IMR-90 (cell line): ENCODE measurements around the gene RNF144A. TPM values are rescaled to one million over a fixed set of nuclear protein-coding genes. Genes with fewer than 3 reads are reported as not detected.
A peak's percentile ranks its signal among the peaks of the same experiment; 100 is the strongest.

Experiments used
- ATAC-seq: fragments of 200-7000 bp; cut with Tn5 transposase; 2 replicates; pipeline ENCODE4 v1.9.1; 2020; ENCODE audit warnings: low read depth, mild to moderate bottlenecking, moderate library complexity
- BruUV-seq: library from RNA; stranded (reverse); fragments of 400-500 nt; replicated peaks from 2 replicates; lab custom pipeline; 2021; lab: Mats Ljungman, UMichigan
- CTCF ChIA-PET: fragments of 300-600 bp; formaldehyde crosslinking; extraction: SDS; loops from one replicate; lab custom pipeline; 2021; ENCODE audit warnings: antibody characterized with exemption; lab: Yijun Ruan, JAX
- POLR2A ChIA-PET: fragments of 300-600 bp; sonication (Branson Sonifier 250); formaldehyde crosslinking; loops from one replicate; lab custom pipeline; 2022; ENCODE audit warnings: antibody characterized with exemption; ENCODE audit not compliant: unreplicated experiment; lab: Charles Lee
- DNase-seq: peaks from one replicate; pipeline ENCODE4 v3.0.0; 2013
- H2AFZ ChIP-seq: replicated peaks from 2 replicates; pipeline ENCODE3; 2013; ENCODE audit warnings: low read length, mild to moderate bottlenecking; ENCODE audit not compliant: poor library complexity
- H2AK5ac ChIP-seq: 2 replicates; pipeline ENCODE4 v1.6.1; 2013; ENCODE audit warnings: low read depth, low read length, inconsistent platforms
- H2AK9ac ChIP-seq: replicated peaks from 2 replicates; pipeline ENCODE3; 2013; ENCODE audit warnings: mild to moderate bottlenecking, low read depth, low read length, moderate library complexity; ENCODE audit not compliant: poor library complexity
- H2BK120ac ChIP-seq: 2 replicates; pipeline ENCODE4 v1.6.1; 2013; ENCODE audit warnings: low read depth, low read length, inconsistent platforms
- H2BK15ac ChIP-seq: 3 replicates; pipeline ENCODE4 v1.6.1; 2013; ENCODE audit warnings: low read depth, low read length, inconsistent platforms
- H2BK20ac ChIP-seq: 2 replicates; pipeline ENCODE4 v1.6.1; 2013; ENCODE audit warnings: low read depth, mild to moderate bottlenecking, inconsistent platforms, low read length, moderate library complexity
- H2BK5ac ChIP-seq: 2 replicates; pipeline ENCODE4 v1.6.1; 2013; ENCODE audit warnings: mild to moderate bottlenecking, low read depth, low read length, inconsistent platforms; ENCODE audit not compliant: poor library complexity, severe bottlenecking
- H3K14ac ChIP-seq: replicated peaks from 2 replicates; pipeline ENCODE4 v1.6.1; 2013; ENCODE audit warnings: low read depth, low read length, inconsistent platforms
- H3K18ac ChIP-seq: 2 replicates; pipeline ENCODE4 v1.6.1; 2013; ENCODE audit warnings: low read depth, low read length, control low read depth
- H3K23ac ChIP-seq: 2 replicates; pipeline ENCODE4 v1.6.1; 2013; ENCODE audit warnings: low read depth, low read length, inconsistent platforms
- H3K27ac ChIP-seq: 2 replicates; pipeline ENCODE4 v1.5.1; 2013; ENCODE audit warnings: mild to moderate bottlenecking, control low read depth, low read length; ENCODE audit not compliant: insufficient read depth
- H3K27me3 ChIP-seq: 2 replicates; pipeline ENCODE4 v1.6.1; 2013; ENCODE audit warnings: low read length; ENCODE audit not compliant: control insufficient read depth, insufficient read depth
- H3K36me3 ChIP-seq: 2 replicates; pipeline ENCODE4 v1.6.1; 2013; ENCODE audit warnings: low read length, mixed read lengths; ENCODE audit not compliant: control insufficient read depth, insufficient read depth
- H3K4ac ChIP-seq: 2 replicates; pipeline ENCODE4 v1.6.1; 2013; ENCODE audit warnings: low read depth, low read length, inconsistent platforms
- H3K4me1 ChIP-seq: 2 replicates; pipeline ENCODE4 v1.6.1; 2013; ENCODE audit warnings: low read length, mixed read lengths; ENCODE audit not compliant: control insufficient read depth, insufficient read depth
- H3K4me2 ChIP-seq: 2 replicates; pipeline ENCODE4 v1.6.1; 2013; ENCODE audit warnings: low read depth, mild to moderate bottlenecking, control low read depth, low read length, moderate library complexity
- H3K4me3 ChIP-seq: 2 replicates; pipeline ENCODE4 v1.5.1; 2013; ENCODE audit warnings: low read depth, mild to moderate bottlenecking, control low read depth, low read length, moderate library complexity; ENCODE audit not compliant: insufficient read depth
- H3K56ac ChIP-seq: 2 replicates; pipeline ENCODE4 v1.6.1; 2013; ENCODE audit warnings: low read length, inconsistent platforms; ENCODE audit not compliant: insufficient read depth; ENCODE audit errors: extremely low read depth
- H3K79me1 ChIP-seq, 2 experiments: 2 replicates each; pipeline ENCODE4 v1.6.1; 2013; ENCODE audit warnings: low read length in 2 of 2, inconsistent platforms in 1 of 2, low read depth in 1 of 2
- H3K9ac ChIP-seq: 2 replicates; pipeline ENCODE4 v1.6.1; 2013; ENCODE audit warnings: low read depth, low read length, control low read depth
- H3K9me1 ChIP-seq: 2 replicates; pipeline ENCODE4 v1.6.1; 2013; ENCODE audit warnings: low read length, inconsistent platforms; ENCODE audit not compliant: insufficient read depth
- H3K9me3 ChIP-seq: 2 replicates; pipeline ENCODE4 v1.6.1; 2013; ENCODE audit warnings: low read length; ENCODE audit not compliant: control insufficient read depth, insufficient read depth
- H4K20me1 ChIP-seq: 2 replicates; pipeline ENCODE4 v1.6.1; 2013; ENCODE audit warnings: low read length, inconsistent platforms; ENCODE audit not compliant: insufficient read depth
- H4K5ac ChIP-seq: 2 replicates; pipeline ENCODE4 v1.6.1; 2013; ENCODE audit warnings: mild to moderate bottlenecking, low read depth, low read length, control low read depth
- H4K8ac ChIP-seq, 2 experiments: 2 replicates each; pipeline ENCODE4 v1.6.1; 2013; ENCODE audit warnings: low read depth in 2 of 2, low read length in 2 of 2, control low read depth in 1 of 2, inconsistent platforms in 1 of 2
- H4K91ac ChIP-seq: 2 replicates; pipeline ENCODE4 v1.6.1; 2013; ENCODE audit warnings: low read depth, low read length, inconsistent platforms; ENCODE audit not compliant: insufficient read depth
- BHLHE40 ChIP-seq: fragments of 150-350 bp; IDR thresholded peaks from 2 replicates; pipeline ENCODE4 v1.6.1; 2016; ENCODE audit warnings: mild to moderate bottlenecking, low read depth, low read length
- CHD1 ChIP-seq: IDR thresholded peaks from 2 replicates; pipeline ENCODE4 v1.6.1; 2012; ENCODE audit warnings: low read depth, low read length, improper control_type of control experiment
- MXI1 ChIP-seq: IDR thresholded peaks from 2 replicates; pipeline ENCODE4 v1.6.1; 2012; ENCODE audit warnings: low read depth, mild to moderate bottlenecking, low read length, moderate library complexity, borderline replicate concordance
- NFE2L2 ChIP-seq: fragments of 150-350 bp; IDR thresholded peaks from 2 replicates; pipeline ENCODE4 v1.6.1; 2016; ENCODE audit warnings: low read depth, mild to moderate bottlenecking, low read length
- POLR2A ChIP-seq: IDR thresholded peaks from 2 replicates; pipeline ENCODE4 v1.6.1; 2012; ENCODE audit warnings: mild to moderate bottlenecking, low read depth, low read length
- RAD21 ChIP-seq: IDR thresholded peaks from 2 replicates; pipeline ENCODE4 v1.6.1; 2012; ENCODE audit warnings: low read length, improper control_type of control experiment
- RFX5 ChIP-seq: IDR thresholded peaks from 2 replicates; pipeline ENCODE4 v1.8.0; 2012; ENCODE audit warnings: low read depth, mild to moderate bottlenecking, low read length, moderate library complexity
- WGBS, 2 experiments: methylation state at CpG; one replicate each; pipeline versions ENCODE4 v1.1.5 to v1.1.7; 2013; ENCODE audit warnings: missing lambda C conversion rate in 2 of 2; ENCODE audit not compliant: insufficient read length in 1 of 2; ENCODE audit errors: extremely low coverage in 2 of 2; 5-methylcytosine and 5-hydroxymethylcytosine counted together
- dilution Hi-C: fragments of 300-500 bp; cut with HindIII; formaldehyde crosslinking; loops from one replicate; pipeline ENCODE4 v1.14.3; 2018; ENCODE audit warnings: low sequenced_read_pairs; ENCODE audit not compliant: unreplicated experiment
- in situ Hi-C: fragments of 300-500 bp; cut with MboI; formaldehyde crosslinking; loops from 3 replicates; pipeline ENCODE4 v1.14.3; 2019; ENCODE audit warnings: low sequenced_read_pairs, inconsistent platforms, mixed read lengths
- intact Hi-C: fragments of 100-400 bp; cut with micrococcal nuclease; formaldehyde crosslinking; loops from 2 replicates; pipeline ENCODE4 v1.10.0; 2022
- polyA plus RNA-seq, 3 experiments: library from polyadenylated mRNA; depleted of rRNA; stranded (reverse); fragments of >200 nt; gene quantifications; 2 replicates each; pipeline ENCODE4 v1.2.3, GENCODE V29; 2012; ENCODE audit warnings: low replicate concordance in 1 of 3
- total RNA-seq: library from RNA; depleted of rRNA; stranded (reverse); fragments of >200 nt; gene quantifications from 2 replicates; pipeline ENCODE4 v1.2.3, GENCODE V29; 2012
- TF ChIP-seq, protein P1 (sequence below): fragments of 150-350 bp; IDR thresholded peaks from 2 replicates; pipeline ENCODE4 v1.6.1; 2016; ENCODE audit warnings: low read depth, mild to moderate bottlenecking, low read length, moderate library complexity, borderline replicate concordance
- TF ChIP-seq, protein P2 (sequence below): conservative IDR thresholded peaks from 2 replicates; pipeline ENCODE4 v1.5.1; 2012; ENCODE audit warnings: mild to moderate bottlenecking, low read depth, low read length, improper control_type of control experiment

The RNF144A gene
- total and polyA plus RNA-seq, 2 of the 4 experiments (the other 2 are of a cell fraction) = 0.18 to 0.26 TPM

DNA sequence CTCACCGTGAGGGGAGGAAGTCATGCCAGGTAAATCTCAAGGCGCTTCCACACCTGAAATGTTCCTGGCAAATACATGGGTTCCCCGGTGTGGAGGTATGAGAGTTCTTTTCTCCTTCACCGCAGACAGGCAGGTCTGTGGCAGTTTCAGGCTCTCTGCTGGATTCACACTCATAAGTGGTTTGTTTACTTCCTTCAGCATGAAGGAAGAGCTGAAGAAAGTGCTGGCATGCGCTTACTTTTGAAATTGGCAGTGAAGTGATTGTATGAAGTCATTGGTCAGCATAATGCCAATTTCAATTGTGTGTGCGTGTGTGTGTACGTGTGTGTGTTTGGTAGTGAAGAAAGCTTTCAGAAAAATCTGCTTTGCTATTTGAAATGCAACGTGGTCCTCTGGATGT is 43.4 kb downstream of the RNF144A start:
- TF ChIP-seq RFX5 = no peak
- no peak for TF ChIP-seq RAD21
- TF ChIP-seq BHLHE40 = no peak
- no peak for TF ChIP-seq NFE2L2
- TF ChIP-seq, protein P1, sequence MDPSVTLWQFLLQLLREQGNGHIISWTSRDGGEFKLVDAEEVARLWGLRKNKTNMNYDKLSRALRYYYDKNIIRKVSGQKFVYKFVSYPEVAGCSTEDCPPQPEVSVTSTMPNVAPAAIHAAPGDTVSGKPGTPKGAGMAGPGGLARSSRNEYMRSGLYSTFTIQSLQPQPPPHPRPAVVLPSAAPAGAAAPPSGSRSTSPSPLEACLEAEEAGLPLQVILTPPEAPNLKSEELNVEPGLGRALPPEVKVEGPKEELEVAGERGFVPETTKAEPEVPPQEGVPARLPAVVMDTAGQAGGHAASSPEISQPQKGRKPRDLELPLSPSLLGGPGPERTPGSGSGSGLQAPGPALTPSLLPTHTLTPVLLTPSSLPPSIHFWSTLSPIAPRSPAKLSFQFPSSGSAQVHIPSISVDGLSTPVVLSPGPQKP = no peak
- TF ChIP-seq POLR2A = no peak
- TF ChIP-seq MXI1 = no peak
- TF ChIP-seq, protein P2, sequence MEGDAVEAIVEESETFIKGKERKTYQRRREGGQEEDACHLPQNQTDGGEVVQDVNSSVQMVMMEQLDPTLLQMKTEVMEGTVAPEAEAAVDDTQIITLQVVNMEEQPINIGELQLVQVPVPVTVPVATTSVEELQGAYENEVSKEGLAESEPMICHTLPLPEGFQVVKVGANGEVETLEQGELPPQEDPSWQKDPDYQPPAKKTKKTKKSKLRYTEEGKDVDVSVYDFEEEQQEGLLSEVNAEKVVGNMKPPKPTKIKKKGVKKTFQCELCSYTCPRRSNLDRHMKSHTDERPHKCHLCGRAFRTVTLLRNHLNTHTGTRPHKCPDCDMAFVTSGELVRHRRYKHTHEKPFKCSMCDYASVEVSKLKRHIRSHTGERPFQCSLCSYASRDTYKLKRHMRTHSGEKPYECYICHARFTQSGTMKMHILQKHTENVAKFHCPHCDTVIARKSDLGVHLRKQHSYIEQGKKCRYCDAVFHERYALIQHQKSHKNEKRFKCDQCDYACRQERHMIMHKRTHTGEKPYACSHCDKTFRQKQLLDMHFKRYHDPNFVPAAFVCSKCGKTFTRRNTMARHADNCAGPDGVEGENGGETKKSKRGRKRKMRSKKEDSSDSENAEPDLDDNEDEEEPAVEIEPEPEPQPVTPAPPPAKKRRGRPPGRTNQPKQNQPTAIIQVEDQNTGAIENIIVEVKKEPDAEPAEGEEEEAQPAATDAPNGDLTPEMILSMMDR = no peak
- no peak for TF ChIP-seq CHD1
- Histone ChIP-seq H2AK5ac (no peak overlapping the region), H4K8ac (no peak overlapping the region), H3K14ac (no peak overlapping the region), H4K91ac (no peak overlapping the region), H3K56ac (no peak overlapping the region), H2AFZ (no peak overlapping the region), H2BK15ac (no peak overlapping the region), H3K9me3 (0 out of 2 replicates have a peak, but pooled peaks cover 3% of the 10 kb centered on the region), H3K4me2 (no peak overlapping the region), H3K4ac (no peak overlapping the region), H3K9ac (no peak overlapping the region), H3K4me1 (no peaks in the 10 kb centered on the region), H3K27ac (no peak overlapping the region), H3K27me3 (peaks cover 2% of the 10 kb centered on the region; the same call in 1 of the 2 replicates), H2AK9ac (no peak overlapping the region), H3K79me1 (no peaks in the 10 kb centered on the region), H2BK5ac (no peak overlapping the region), H3K9me1 (no peaks in the 10 kb centered on the region), H4K20me1 (no peaks in the 10 kb centered on the region), H3K36me3 (no peaks in the 10 kb centered on the region), H3K18ac (no peak overlapping the region), H3K23ac (no peak overlapping the region), H2BK20ac (no peak overlapping the region), H4K5ac (no peak overlapping the region), H2BK120ac (no peak overlapping the region), H3K4me3 (no peak overlapping the region)
- peak; percentile 0 for DNase-seq
- POLR2A ChIA-PET = interaction anchor here (0.7 kb wide), 1 partner anchor 1687 kb away, joined by 3 read pairs; no protein-coding TSS in a partner anchor
- intact Hi-C loops = no loop called here
- CTCF ChIA-PET = no interaction called here
- ATAC-seq = no peak
- dilution Hi-C loops = no loop called here
- BruUV-seq = no TSS peak
- WGBS, 2 experiments = no CpG with 5 or more reads among the region's 8 CpGs
- in situ Hi-C loops = no loop called here
